ENCODE measurements around the gene PDE4B.

GRCh38 chr1:66309006-66309741 lies 516.5 kb downstream of the PDE4B start:
- TF ChIP-seq CTCF (IDR thresholded peaks at IDR 0.05) (no peak), POLR2AphosphoS5 (IDR thresholded peaks at IDR 0.05) (no peak)
